Keratinocyte (primary cell): ENCODE results near the gene BAIAP2. TPM values are rescaled to one million over a fixed set of nuclear protein-coding genes. Genes with fewer than 3 reads are reported as not detected.

Experiments
- DNase-seq: peaks from one replicate; pipeline ENCODE4 v3.0.0-alpha.2; 2011; ENCODE audit warnings: low read depth, missing footprints, low spot score
- FAIRE-seq: peaks from 2 replicates; lab custom pipeline; 2011; peaks lifted over from hg19 to GRCh38; lab: Jason Lieb, UNC
- H2AFZ ChIP-seq: 2 replicates; pipeline ENCODE4 v1.6.0; 2012; ENCODE audit warnings: low read length, control low read depth, inconsistent platforms; ENCODE audit not compliant: control insufficient read depth
- H3K27ac ChIP-seq: 2 replicates; pipeline ENCODE4 v1.5.1; 2011; ENCODE audit warnings: low read length; ENCODE audit not compliant: control insufficient read depth, insufficient read depth
- H3K27me3 ChIP-seq: 3 replicates; pipeline ENCODE4 v1.6.0; 2011; ENCODE audit warnings: low read length; ENCODE audit not compliant: control insufficient read depth, insufficient read depth; ENCODE audit errors: extremely low read depth
- H3K36me3 ChIP-seq, 2 experiments: 2 replicates in 1 of 2; 3 replicates in 1 of 2; pipeline ENCODE4 v1.5.1; 2011; ENCODE audit warnings: low read length in 2 of 2, mild to moderate bottlenecking in 1 of 2; ENCODE audit not compliant: control insufficient read depth in 2 of 2, insufficient read depth in 2 of 2; ENCODE audit errors: extremely low read depth in 1 of 2
- H3K4me1 ChIP-seq: 3 replicates; pipeline ENCODE4 v1.5.1; 2011; ENCODE audit warnings: low read length; ENCODE audit not compliant: control insufficient read depth, insufficient read depth; ENCODE audit errors: extremely low read depth
- H3K4me2 ChIP-seq: 3 replicates; pipeline ENCODE4 v1.6.0; 2011; ENCODE audit warnings: low read depth, low read length; ENCODE audit not compliant: control insufficient read depth, insufficient read depth; ENCODE audit errors: extremely low read depth
- H3K4me3 ChIP-seq, 3 experiments: fragments of 200-600 bp in 1 of 3; sonication (generic) in 1 of 3; 2 replicates in 2 of 3; 3 replicates in 1 of 3; pipeline ENCODE4 v1.5.1; 2011 to 2016; ENCODE audit warnings: low read length in 3 of 3, mild to moderate bottlenecking in 3 of 3, control low read depth in 2 of 3, inconsistent platforms in 1 of 3, low read depth in 1 of 3, mixed read lengths in 1 of 3, mixed run types in 1 of 3, moderate library complexity in 1 of 3; ENCODE audit not compliant: control insufficient read depth in 2 of 3, insufficient read depth in 2 of 3; ENCODE audit errors: extremely low read depth in 1 of 3
- H3K79me2 ChIP-seq: 2 replicates; pipeline ENCODE4 v1.6.0; 2012; ENCODE audit warnings: low read length; ENCODE audit not compliant: control insufficient read depth, insufficient read depth
- H3K9ac ChIP-seq: 3 replicates; pipeline ENCODE4 v1.6.0; 2011; ENCODE audit warnings: low read length; ENCODE audit not compliant: control insufficient read depth, insufficient read depth; ENCODE audit errors: extremely low read depth
- H3K9me1 ChIP-seq: 3 replicates; pipeline ENCODE4 v1.6.0; 2011; ENCODE audit warnings: low read length; ENCODE audit not compliant: control insufficient read depth, insufficient read depth; ENCODE audit errors: extremely low read depth
- H3K9me3 ChIP-seq: 2 replicates; pipeline ENCODE4 v1.5.1; 2012; ENCODE audit warnings: low read depth, low read length; ENCODE audit not compliant: control insufficient read depth
- H4K20me1 ChIP-seq: 3 replicates; pipeline ENCODE4 v1.6.0; 2011; ENCODE audit warnings: low read length; ENCODE audit not compliant: control insufficient read depth, insufficient read depth; ENCODE audit errors: extremely low read depth
- EZH2 ChIP-seq: IDR thresholded peaks from one replicate; pipeline ENCODE4 v1.6.1; 2012; ENCODE audit warnings: inconsistent platforms, mild to moderate bottlenecking, low read length, moderate library complexity
- dilution Hi-C: fragments of 300-500 bp; cut with MboI; formaldehyde crosslinking; loops from one replicate; pipeline ENCODE4 v1.7.0; 2020; ENCODE audit warnings: low sequenced_read_pairs; ENCODE audit not compliant: extremely low pct_ligation_motif_present
- polyA plus RNA-seq, 5 experiments: library from polyadenylated mRNA; depleted of rRNA in 3 of 5; stranded (reverse) in 3 of 5; stranded (forward) in 1 of 5; unstranded in 1 of 5; fragments of >200 nt; gene quantifications; 1 replicate in 1 of 5; 2 replicates in 3 of 5; 3 replicates in 1 of 5; pipeline versions ENCODE4 v1.2.1 to v1.2.3, GENCODE V29; 2011 to 2012; ENCODE audit warnings: missing spikeins in 2 of 5, low read depth in 1 of 5, low replicate concordance in 1 of 5
- TF ChIP-seq, protein P1 (sequence below), 3 experiments: IDR thresholded peaks in 1 of 3; conservative IDR thresholded peaks in 1 of 3; optimal IDR thresholded peaks in 1 of 3; 2 replicates in 2 of 3; 3 replicates in 1 of 3; pipeline versions ENCODE3 to v1.5.1; 2011; ENCODE audit warnings: low read length in 3 of 3, mild to moderate bottlenecking in 3 of 3, moderate library complexity in 2 of 3, control low read depth in 1 of 3, inconsistent platforms in 1 of 3; ENCODE audit not compliant: insufficient read depth in 2 of 3; ENCODE audit errors: extremely low read depth in 1 of 3

Gene BAIAP2
- polyA plus RNA-seq, 1 donor (not counting 4 experiments of a cell fraction or from before 2014, with no cell fraction given) = 56.7 TPM

DNA sequence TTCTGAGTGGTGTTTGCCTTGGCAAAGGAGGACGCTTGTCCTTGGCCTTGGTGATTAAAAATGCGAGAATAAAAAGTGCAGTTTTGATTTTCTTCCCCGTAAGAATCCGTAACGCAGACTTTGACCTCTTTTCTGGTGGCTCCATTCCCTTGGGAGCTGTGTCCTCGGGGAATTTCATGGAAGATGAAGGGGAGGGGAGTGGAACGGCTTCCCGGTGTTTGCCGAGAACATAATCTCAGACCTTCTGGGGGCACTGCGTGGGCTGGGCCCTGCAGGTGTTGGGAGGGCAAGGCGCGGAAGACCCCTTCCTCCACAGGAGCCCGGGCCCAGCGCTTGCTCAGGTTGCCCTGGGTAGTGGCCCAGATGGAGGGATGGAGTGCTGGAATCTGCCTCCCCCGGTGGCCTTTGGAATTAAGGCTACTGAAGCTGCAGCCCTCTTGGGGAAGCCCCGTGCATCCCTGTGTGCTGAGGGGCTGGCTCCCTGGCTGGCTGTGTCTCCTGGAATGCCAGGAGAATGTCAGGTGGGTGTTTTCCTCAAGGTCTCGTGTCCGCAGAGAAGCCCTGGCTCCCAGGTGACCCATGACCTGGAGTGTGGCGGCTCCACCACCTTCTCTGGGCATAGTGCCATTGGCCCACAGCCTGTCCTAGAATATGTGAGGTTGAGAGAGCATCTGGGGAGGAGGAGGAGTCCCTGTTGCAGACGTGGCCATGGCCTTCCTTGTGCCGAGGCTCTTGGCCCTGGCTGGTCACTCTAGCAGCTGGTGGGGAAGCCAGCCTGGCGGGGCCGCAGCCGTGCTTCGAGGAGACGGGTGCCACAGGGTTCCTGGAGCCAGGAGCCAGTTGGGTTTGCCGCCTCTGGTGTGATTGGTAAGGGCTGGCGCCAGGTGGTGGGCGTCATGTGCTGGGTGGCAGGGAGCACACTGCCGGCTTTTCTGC lies 3.1 kb downstream of the BAIAP2 start:
- H3K27me3 ChIP-seq = no peaks in the 10 kb centered on the region
- peaks cover 81% of the 10 kb centered on the region for H3K79me2 ChIP-seq
- TF ChIP-seq, protein P1, sequence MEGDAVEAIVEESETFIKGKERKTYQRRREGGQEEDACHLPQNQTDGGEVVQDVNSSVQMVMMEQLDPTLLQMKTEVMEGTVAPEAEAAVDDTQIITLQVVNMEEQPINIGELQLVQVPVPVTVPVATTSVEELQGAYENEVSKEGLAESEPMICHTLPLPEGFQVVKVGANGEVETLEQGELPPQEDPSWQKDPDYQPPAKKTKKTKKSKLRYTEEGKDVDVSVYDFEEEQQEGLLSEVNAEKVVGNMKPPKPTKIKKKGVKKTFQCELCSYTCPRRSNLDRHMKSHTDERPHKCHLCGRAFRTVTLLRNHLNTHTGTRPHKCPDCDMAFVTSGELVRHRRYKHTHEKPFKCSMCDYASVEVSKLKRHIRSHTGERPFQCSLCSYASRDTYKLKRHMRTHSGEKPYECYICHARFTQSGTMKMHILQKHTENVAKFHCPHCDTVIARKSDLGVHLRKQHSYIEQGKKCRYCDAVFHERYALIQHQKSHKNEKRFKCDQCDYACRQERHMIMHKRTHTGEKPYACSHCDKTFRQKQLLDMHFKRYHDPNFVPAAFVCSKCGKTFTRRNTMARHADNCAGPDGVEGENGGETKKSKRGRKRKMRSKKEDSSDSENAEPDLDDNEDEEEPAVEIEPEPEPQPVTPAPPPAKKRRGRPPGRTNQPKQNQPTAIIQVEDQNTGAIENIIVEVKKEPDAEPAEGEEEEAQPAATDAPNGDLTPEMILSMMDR (optimal IDR thresholded peaks at IDR 0.05 in 1 of 3, IDR thresholded peaks at IDR 0.05 in 1 of 3, conservative IDR thresholded peaks at IDR 0.05 in 1 of 3; ENCODE audit: extremely low read depth in 1 of 3, insufficient read depth in 2 of 3, low read length in 3 of 3) = no peak
- no peak for TF ChIP-seq EZH2
- H3K27ac ChIP-seq = peak overlapping the region; percentile 73
- peak overlapping the region; percentile 99 for H3K4me2 ChIP-seq
- peaks cover 12% of the 10 kb centered on the region for H3K9me1 ChIP-seq
- peak overlapping the region; percentile 89 for H3K9ac ChIP-seq
- H3K4me3 ChIP-seq = peak overlapping the region; percentile 83 to 84 (median 83)
- H2AFZ ChIP-seq = no peak overlapping the region
- peaks cover 47% of the 10 kb centered on the region for H4K20me1 ChIP-seq
- H3K9me3 ChIP-seq = no peaks in the 10 kb centered on the region
- H3K36me3 ChIP-seq = peaks cover 10 to 22% of the 10 kb centered on the region in 2 experiments
- DNase-seq (no peak), FAIRE-seq (no peak)
- dilution Hi-C loops = no loop called here
- peaks cover 68% of the 10 kb centered on the region for H3K4me1 ChIP-seq

GRCh38 chr17:81039096-81039495 lies 4.1 kb downstream of the BAIAP2 start:
- FAIRE-seq (no peak), DNase-seq (no peak)
- Histone ChIP-seq H4K20me1 (peaks cover 47% of the 10 kb centered on the region), H3K9me1 (peaks cover 12% of the 10 kb centered on the region), H3K9ac (peak overlapping the region; percentile 89), H3K4me1 (peaks cover 77% of the 10 kb centered on the region), H3K4me2 (peak overlapping the region; percentile 99), H3K27ac (peak overlapping the region; percentile 73), H3K27me3 (no peaks in the 10 kb centered on the region), H2AFZ (no peak overlapping the region), H3K9me3 (no peaks in the 10 kb centered on the region), H3K79me2 (peaks cover 92% of the 10 kb centered on the region), H3K36me3 (peaks cover 10 to 23% of the 10 kb centered on the region in 2 experiments), H3K4me3 (peak overlapping the region; percentile 19 to 84 (median 83))
- dilution Hi-C loops = no loop called here
- TF ChIP-seq, protein P1 (optimal IDR thresholded peaks at IDR 0.05 in 1 of 3, IDR thresholded peaks at IDR 0.05 in 1 of 3, conservative IDR thresholded peaks at IDR 0.05 in 1 of 3; ENCODE audit: extremely low read depth in 1 of 3, insufficient read depth in 2 of 3, low read length in 3 of 3) = no peak
- TF ChIP-seq EZH2 = no peak
